ENCODE results near the gene PTCH1. TPM values are rescaled to one million over a fixed set of nuclear protein-coding genes. Genes with fewer than 3 reads are reported as not detected.

The PTCH1 gene
- total RNA-seq, 1 experiment from 2014 or later, result 7.0 TPM

- DNase-seq (ENCODE audit: low spot score), result no peak
- in situ Hi-C loops (cut with HindIII; ENCODE audit: low sequenced_read_pairs), result no loop called here
Measured at GRCh38 chr9:95429096-95429495, 87.7 kb downstream of the PTCH1 start.

- peak; percentile 32 for DNase-seq (ENCODE audit: low spot score)
- in situ Hi-C loops (cut with HindIII; ENCODE audit: low sequenced_read_pairs), result no loop called here
Measured at GRCh38 chr9:95425910-95426551, 90.7 kb downstream of the PTCH1 start.

GRCh38 chr9:95422650-95423049 is 94.1 kb downstream of the PTCH1 start:
- DNase-seq (ENCODE audit: low spot score), result no peak
- in situ Hi-C loops (cut with HindIII; ENCODE audit: low sequenced_read_pairs), result no loop called here

GRCh38 chr9:95420518-95420917 is 96.3 kb downstream of the PTCH1 start:
- in situ Hi-C loops (cut with HindIII; ENCODE audit: low sequenced_read_pairs), result no loop called here
- DNase-seq (ENCODE audit: low spot score), result no peak

- DNase-seq (ENCODE audit: low spot score), result no peak
- in situ Hi-C loops (cut with HindIII; ENCODE audit: low sequenced_read_pairs), result no loop called here
Measured at GRCh38 chr9:95419444-95419843, 97.3 kb downstream of the PTCH1 start.

GRCh38 chr9:95415158-95415557 is 101.6 kb downstream of the PTCH1 start:
- DNase-seq (ENCODE audit: low spot score), result no peak
- in situ Hi-C loops (cut with HindIII; ENCODE audit: low sequenced_read_pairs), result no loop called here

GRCh38 chr9:95413793-95414192 is 103.0 kb downstream of the PTCH1 start:
- no peak for DNase-seq (ENCODE audit: low spot score)
- in situ Hi-C loops (cut with HindIII; ENCODE audit: low sequenced_read_pairs), result no loop called here

- no peak for DNase-seq (ENCODE audit: low spot score)
- in situ Hi-C loops (cut with HindIII; ENCODE audit: low sequenced_read_pairs), result no loop called here
Measured at GRCh38 chr9:95411054-95411892, 105.5 kb downstream of the PTCH1 start.

- in situ Hi-C loops (cut with HindIII; ENCODE audit: low sequenced_read_pairs), result no loop called here
- no peak for DNase-seq (ENCODE audit: low spot score)
Measured at GRCh38 chr9:95409650-95410426, 106.9 kb downstream of the PTCH1 start.

GRCh38 chr9:95407524-95407923 is 109.2 kb downstream of the PTCH1 start:
- DNase-seq (ENCODE audit: low spot score), result no peak
- in situ Hi-C loops (cut with HindIII; ENCODE audit: low sequenced_read_pairs), result no loop called here

- no peak for DNase-seq (ENCODE audit: low spot score)
- in situ Hi-C loops (cut with HindIII; ENCODE audit: low sequenced_read_pairs), result no loop called here
Measured at GRCh38 chr9:95406121-95406520, 110.7 kb downstream of the PTCH1 start.

GRCh38 chr9:95399261-95399660 is 117.5 kb downstream of the PTCH1 start:
- in situ Hi-C loops (cut with HindIII; ENCODE audit: low sequenced_read_pairs), result no loop called here
- DNase-seq (ENCODE audit: low spot score), result no peak

Other genes starting within 250 kb of the PTCH1 start
- gene FANCC, start 199.3 kb downstream of the PTCH1 start, total RNA-seq (2014; rRNA removed; shearing (Covaris generic)), result 11.8 and 23.6 TPM in 2 replicates

Measured in G401 (cell line).